Loucy (cell line): ENCODE results near the gene CHCHD6.

Experiments used
- H2AFZ ChIP-seq: fragments of 200-600 bp; sonication (generic); 2 replicates; pipeline ENCODE4 v1.6.0; 2016; ENCODE audit warnings: antibody characterized with exemption, mild to moderate bottlenecking, low read length, moderate library complexity
- H3F3A ChIP-seq: fragments of 200-600 bp; 2 replicates; pipeline ENCODE4 v1.6.0; 2016; ENCODE audit warnings: antibody characterized with exemption, low read depth, mild to moderate bottlenecking
- H3K27me3 ChIP-seq: fragments of 200-600 bp; sonication (generic); 2 replicates; pipeline ENCODE4 v1.6.1; 2014; ENCODE audit warnings: low read length, mild to moderate bottlenecking; ENCODE audit not compliant: insufficient read depth, poor library complexity, severe bottlenecking
- H3K36me3 ChIP-seq: fragments of 200-600 bp; sonication (generic); 2 replicates; pipeline ENCODE4 v1.6.1; 2016; ENCODE audit warnings: low read length; ENCODE audit not compliant: insufficient read depth
- H3K4me1 ChIP-seq: fragments of 200-600 bp; sonication (generic); 2 replicates; pipeline ENCODE4 v1.5.1; 2014; ENCODE audit warnings: low read length, mild to moderate bottlenecking; ENCODE audit not compliant: insufficient read depth, poor library complexity, severe bottlenecking
- H3K4me2 ChIP-seq: fragments of 200-600 bp; sonication (generic); 2 replicates; pipeline ENCODE4 v1.6.0; 2014; ENCODE audit warnings: antibody characterized with exemption, low read length, low read depth, mild to moderate bottlenecking; ENCODE audit not compliant: poor library complexity, severe bottlenecking
- H3K4me3 ChIP-seq: fragments of 200-600 bp; sonication (generic); 2 replicates; pipeline ENCODE4 v1.5.1; 2014; ENCODE audit warnings: low read length, mild to moderate bottlenecking, mixed read lengths; ENCODE audit not compliant: poor library complexity, severe bottlenecking
- H3K79me2 ChIP-seq: fragments of 200-600 bp; sonication (generic); 2 replicates; pipeline ENCODE4 v1.6.1; 2014; ENCODE audit warnings: low read length; ENCODE audit not compliant: insufficient read depth
- H3K9ac ChIP-seq: fragments of 200-600 bp; sonication (generic); 2 replicates; pipeline ENCODE4 v1.6.0; 2014; ENCODE audit warnings: mild to moderate bottlenecking, low read depth, low read length, moderate library complexity; ENCODE audit not compliant: poor library complexity, severe bottlenecking
- H3K9me2 ChIP-seq: fragments of 200-600 bp; sonication (generic); replicated peaks from 2 replicates; pipeline ENCODE4 v1.6.1; 2016; ENCODE audit warnings: low read depth, low read length, mixed read lengths
- H3K9me3 ChIP-seq: fragments of 200-600 bp; sonication (generic); 2 replicates; pipeline ENCODE4 v1.6.1; 2014; ENCODE audit warnings: mild to moderate bottlenecking, antibody characterized with exemption, low read length, low read depth; ENCODE audit not compliant: insufficient read depth
- H4K20me1 ChIP-seq: fragments of 200-600 bp; sonication (generic); 2 replicates; pipeline ENCODE4 v1.6.0; 2014; ENCODE audit warnings: antibody characterized with exemption, low read length, mild to moderate bottlenecking; ENCODE audit not compliant: insufficient read depth, poor library complexity, severe bottlenecking
- EZH2phosphoT487 ChIP-seq: fragments of 200-600 bp; IDR thresholded peaks from 2 replicates; pipeline ENCODE4 v1.6.1; 2018; ENCODE audit warnings: antibody characterized with exemption, mild to moderate bottlenecking, moderate library complexity, borderline replicate concordance
- TF ChIP-seq, protein P1 (sequence below): fragments of 200-600 bp; sonication (generic); conservative IDR thresholded peaks from 2 replicates; pipeline ENCODE4 v1.5.1; 2014; ENCODE audit warnings: mild to moderate bottlenecking, antibody characterized with exemption, low read length

The CHCHD6 gene

DNA sequence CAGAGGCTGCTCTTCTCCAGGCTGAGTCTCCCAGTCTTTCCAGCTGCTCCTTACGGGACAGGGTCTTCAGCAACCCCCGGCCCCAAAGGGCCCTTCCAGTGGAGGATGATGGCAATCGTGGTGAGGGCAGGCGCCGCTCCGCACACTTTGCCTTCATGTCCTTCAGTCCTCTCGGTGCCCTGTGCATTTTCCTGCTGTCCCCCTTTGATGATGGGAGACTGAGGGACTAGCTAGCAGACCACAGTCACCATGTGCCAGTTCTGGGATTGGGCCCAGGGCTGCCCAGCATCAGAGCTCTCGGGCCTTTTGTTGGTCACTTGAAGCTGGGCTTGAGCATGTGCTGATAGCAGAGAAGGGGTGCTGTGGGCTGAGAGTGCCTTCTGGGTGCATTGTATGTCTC, 40.3 kb upstream of the CHCHD6 start:
- Histone ChIP-seq H3K9me2 (no peaks in the 10 kb centered on the region), H3K9ac (no peak overlapping the region), H3K9me3 (no peaks in the 10 kb centered on the region), H2AFZ (no peak overlapping the region), H3K4me3 (no peak overlapping the region), H3K4me1 (no peaks in the 10 kb centered on the region), H3F3A (no peaks in the 10 kb centered on the region), H3K27me3 (no peaks in the 10 kb centered on the region), H3K36me3 (no peaks in the 10 kb centered on the region), H4K20me1 (no peaks in the 10 kb centered on the region), H3K79me2 (no peaks in the 10 kb centered on the region), H3K4me2 (no peak overlapping the region)
- TF ChIP-seq, protein P1, sequence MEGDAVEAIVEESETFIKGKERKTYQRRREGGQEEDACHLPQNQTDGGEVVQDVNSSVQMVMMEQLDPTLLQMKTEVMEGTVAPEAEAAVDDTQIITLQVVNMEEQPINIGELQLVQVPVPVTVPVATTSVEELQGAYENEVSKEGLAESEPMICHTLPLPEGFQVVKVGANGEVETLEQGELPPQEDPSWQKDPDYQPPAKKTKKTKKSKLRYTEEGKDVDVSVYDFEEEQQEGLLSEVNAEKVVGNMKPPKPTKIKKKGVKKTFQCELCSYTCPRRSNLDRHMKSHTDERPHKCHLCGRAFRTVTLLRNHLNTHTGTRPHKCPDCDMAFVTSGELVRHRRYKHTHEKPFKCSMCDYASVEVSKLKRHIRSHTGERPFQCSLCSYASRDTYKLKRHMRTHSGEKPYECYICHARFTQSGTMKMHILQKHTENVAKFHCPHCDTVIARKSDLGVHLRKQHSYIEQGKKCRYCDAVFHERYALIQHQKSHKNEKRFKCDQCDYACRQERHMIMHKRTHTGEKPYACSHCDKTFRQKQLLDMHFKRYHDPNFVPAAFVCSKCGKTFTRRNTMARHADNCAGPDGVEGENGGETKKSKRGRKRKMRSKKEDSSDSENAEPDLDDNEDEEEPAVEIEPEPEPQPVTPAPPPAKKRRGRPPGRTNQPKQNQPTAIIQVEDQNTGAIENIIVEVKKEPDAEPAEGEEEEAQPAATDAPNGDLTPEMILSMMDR = no peak
- no peak for TF ChIP-seq EZH2phosphoT487

DNA sequence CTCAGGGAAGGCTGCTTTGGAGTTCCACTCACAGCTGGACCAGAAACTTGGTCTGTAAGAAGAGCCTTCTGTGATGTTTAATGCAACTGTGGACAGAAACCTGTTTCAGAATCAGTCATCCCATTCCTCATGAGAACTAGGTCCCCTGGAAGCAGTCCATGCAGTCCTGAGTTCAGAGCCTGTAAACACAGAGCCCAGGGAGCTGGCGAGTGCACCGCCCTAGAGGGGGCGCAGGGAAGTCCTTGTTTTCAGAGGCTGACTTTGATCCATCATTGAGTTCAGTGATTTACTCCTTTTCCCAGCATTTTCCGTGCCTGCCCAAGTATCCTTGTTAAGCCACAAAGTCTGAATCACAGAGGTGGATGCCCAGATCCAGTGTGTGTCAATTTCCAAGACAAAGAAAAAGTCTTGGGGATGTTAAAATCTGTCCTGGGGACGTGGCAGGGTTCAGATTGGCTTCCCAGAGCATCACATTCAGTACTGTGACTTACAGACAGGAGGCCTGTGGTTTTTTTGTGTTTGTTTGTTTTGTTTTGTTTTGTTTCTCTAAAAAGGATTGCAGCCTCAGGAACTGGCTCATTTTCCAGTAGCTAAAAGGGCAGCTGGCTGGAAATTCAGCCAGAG, 39.3 kb upstream of the CHCHD6 start:
- no peaks in the 10 kb centered on the region for H3K27me3 ChIP-seq
- H3K9me2 ChIP-seq = no peaks in the 10 kb centered on the region
- H3K4me2 ChIP-seq = no peak overlapping the region
- no peak for TF ChIP-seq EZH2phosphoT487
- TF ChIP-seq, protein P1 = peak; percentile 52
- no peaks in the 10 kb centered on the region for H3F3A ChIP-seq
- no peaks in the 10 kb centered on the region for H3K9me3 ChIP-seq
- H3K9ac ChIP-seq = no peak overlapping the region
- no peaks in the 10 kb centered on the region for H4K20me1 ChIP-seq
- H3K4me1 ChIP-seq = no peaks in the 10 kb centered on the region
- no peak overlapping the region for H2AFZ ChIP-seq
- no peak overlapping the region for H3K4me3 ChIP-seq
- H3K79me2 ChIP-seq = no peaks in the 10 kb centered on the region
- no peaks in the 10 kb centered on the region for H3K36me3 ChIP-seq

DNA sequence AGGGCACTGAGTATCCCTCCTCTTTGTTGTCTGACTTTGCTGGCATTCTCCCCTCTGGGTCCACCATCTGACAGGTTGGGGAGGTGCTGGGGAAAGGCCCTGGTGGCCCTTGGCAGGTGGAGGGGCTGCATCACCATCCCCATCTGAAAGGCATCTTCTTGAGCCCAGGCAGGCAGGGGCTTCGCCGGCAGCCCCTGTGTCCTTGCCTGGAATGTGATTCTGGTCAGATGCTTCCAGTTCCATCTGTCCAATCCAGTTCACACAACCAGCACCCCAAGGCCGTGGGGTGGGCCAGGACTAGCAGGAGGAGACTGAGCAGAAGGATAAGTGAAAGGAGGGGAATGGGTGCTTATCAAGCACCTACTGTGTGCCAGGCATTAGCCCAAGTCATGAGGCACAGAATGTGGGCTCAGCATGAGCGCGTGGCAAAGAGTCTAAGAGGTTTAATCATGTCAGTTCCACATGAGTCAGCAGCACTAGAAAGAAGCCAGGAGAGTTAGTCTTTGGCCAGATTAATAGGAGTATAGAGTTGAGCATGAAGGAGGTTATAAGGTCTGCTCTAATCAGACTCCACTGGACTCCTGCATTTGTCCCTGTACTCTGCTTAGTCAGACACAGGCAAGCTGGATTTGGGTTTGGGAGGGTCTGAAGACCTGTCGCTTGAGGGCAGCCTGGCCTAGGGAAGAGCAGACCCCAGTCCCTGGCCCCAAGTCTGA, 38.7 kb upstream of the CHCHD6 start:
- Histone ChIP-seq H3K36me3 (no peaks in the 10 kb centered on the region), H3K79me2 (no peaks in the 10 kb centered on the region), H4K20me1 (no peaks in the 10 kb centered on the region), H3K9ac (no peak overlapping the region), H3K9me3 (no peaks in the 10 kb centered on the region), H2AFZ (no peak overlapping the region), H3F3A (no peaks in the 10 kb centered on the region), H3K27me3 (no peaks in the 10 kb centered on the region), H3K9me2 (no peaks in the 10 kb centered on the region), H3K4me3 (no peak overlapping the region), H3K4me2 (no peak overlapping the region), H3K4me1 (no peaks in the 10 kb centered on the region)
- TF ChIP-seq, protein P1 = no peak
- no peak for TF ChIP-seq EZH2phosphoT487
